GM23338 (cell line): ENCODE data around the gene OR4P4. TPM values are rescaled to one million over a fixed set of nuclear protein-coding genes. Genes with fewer than 3 reads are reported as not detected.

Experiments
- ATAC-seq: fragments of 200-7000 bp; cut with Tn5 transposase; 3 replicates; pipeline ENCODE4 v1.9.1; 2020
- DNase-seq: peaks from one replicate; pipeline ENCODE4 v3.0.0-alpha.2; 2015; ENCODE audit warnings: low spot score
- H2AFZ ChIP-seq: fragments of 200-600 bp; sonication (generic); 2 replicates; pipeline ENCODE4 v1.8.0; 2016; ENCODE audit warnings: antibody characterized with exemption, mild to moderate bottlenecking, moderate library complexity
- H3F3A ChIP-seq: fragments of 200-600 bp; sonication (generic); replicated peaks from 2 replicates; pipeline ENCODE4 v1.8.0; 2017; ENCODE audit warnings: antibody characterized with exemption, mixed run types, low read depth
- H3K27ac ChIP-seq: fragments of 200-600 bp; sonication (generic); 2 replicates; pipeline ENCODE4 v1.6.1; 2016; ENCODE audit warnings: low read depth
- H3K27me3 ChIP-seq: fragments of 200-600 bp; sonication (generic); 2 replicates; pipeline ENCODE4 v1.8.0; 2016; ENCODE audit warnings: mild to moderate bottlenecking, mixed run types, moderate library complexity; ENCODE audit not compliant: insufficient read depth
- H3K36me3 ChIP-seq: fragments of 200-600 bp; sonication (generic); 2 replicates; pipeline ENCODE4 v1.8.0; 2016; ENCODE audit warnings: mild to moderate bottlenecking; ENCODE audit not compliant: insufficient read depth
- H3K4me1 ChIP-seq: fragments of 200-600 bp; sonication (generic); 2 replicates; pipeline ENCODE4 v1.8.0; 2016; ENCODE audit warnings: mild to moderate bottlenecking, moderate library complexity; ENCODE audit not compliant: insufficient read depth
- H3K4me2 ChIP-seq: fragments of 200-600 bp; sonication (generic); 2 replicates; pipeline ENCODE4 v1.7.1; 2017; ENCODE audit warnings: mixed run types
- H3K4me3 ChIP-seq: fragments of 200-600 bp; sonication (generic); 2 replicates; pipeline ENCODE4 v1.6.1; 2016; ENCODE audit warnings: mixed run types
- H3K79me2 ChIP-seq: fragments of 200-600 bp; sonication (generic); replicated peaks from 2 replicates; pipeline ENCODE4 v1.8.0; 2017; ENCODE audit warnings: mild to moderate bottlenecking; ENCODE audit not compliant: insufficient read depth
- H3K9me2 ChIP-seq: fragments of 200-600 bp; sonication (generic); 2 replicates; pipeline ENCODE4 v1.8.0; 2017; ENCODE audit not compliant: insufficient read depth
- H4K20me1 ChIP-seq: fragments of 200-600 bp; sonication (generic); replicated peaks from 2 replicates; pipeline ENCODE4 v1.8.0; 2017; ENCODE audit warnings: mild to moderate bottlenecking; ENCODE audit not compliant: insufficient read depth
- H3K27ac Mint-ChIP-seq: 2 replicates; pipeline ENCODE4 v1.8.0; 2020; ENCODE audit warnings: inconsistent platforms, mild to moderate bottlenecking, moderate library complexity, mixed read lengths
- H3K27me3 Mint-ChIP-seq: 3 replicates; pipeline ENCODE4 v1.8.0; 2022; ENCODE audit warnings: low read depth, mild to moderate bottlenecking, moderate library complexity, mixed read lengths, inconsistent platforms; ENCODE audit not compliant: insufficient read depth, poor library complexity
- H3K36me3 Mint-ChIP-seq: 3 replicates; pipeline ENCODE4 v1.8.0; 2021; ENCODE audit warnings: low read depth, mild to moderate bottlenecking, inconsistent platforms, moderate library complexity, mixed read lengths
- H3K4me1 Mint-ChIP-seq: 3 replicates; pipeline ENCODE4 v1.8.0; 2020; ENCODE audit warnings: mild to moderate bottlenecking, inconsistent platforms, mixed read lengths
- H3K4me3 Mint-ChIP-seq: 3 replicates; pipeline ENCODE4 v1.8.0; 2021; ENCODE audit warnings: moderate library complexity, mild to moderate bottlenecking, inconsistent platforms, mixed read lengths
- H3K9me3 Mint-ChIP-seq: 3 replicates; pipeline ENCODE4 v1.8.0; 2020; ENCODE audit warnings: moderate library complexity, mild to moderate bottlenecking, inconsistent platforms, mixed read lengths
- EZH2 ChIP-seq: fragments of 200-600 bp; sonication (generic); IDR thresholded peaks from one replicate; pipeline ENCODE4 v1.8.0; 2017; ENCODE audit warnings: antibody characterized with exemption, mild to moderate bottlenecking, low read depth; ENCODE audit not compliant: unreplicated experiment
- NANOG ChIP-seq: IDR thresholded peaks from 2 replicates; pipeline ENCODE4 v1.6.1; 2016; ENCODE audit warnings: antibody characterized with exemption, borderline replicate concordance
- POLR2AphosphoS5 ChIP-seq: IDR thresholded peaks from 2 replicates; pipeline ENCODE4 v1.6.1; 2016; ENCODE audit warnings: antibody characterized with exemption, low read depth
- ZNF114 ChIP-seq: fragments of 250-450 bp; sonication (Bioruptor Pico); IDR thresholded peaks from 2 replicates; pipeline ENCODE4 v1.5.0; 2020; ENCODE audit warnings: mild to moderate bottlenecking, moderate library complexity
- ZNF331 ChIP-seq: fragments of 250-450 bp; sonication (Bioruptor Pico); IDR thresholded peaks from 2 replicates; pipeline ENCODE4 v1.5.0; 2020; ENCODE audit warnings: low read depth, mild to moderate bottlenecking, moderate library complexity
- polyA plus RNA-seq: library from polyadenylated mRNA; unstranded; fragments of >200 nt; fragmentation: Nextera tagmentation; extraction: Ambion mirVana; gene quantifications from 2 replicates; pipeline ENCODE4 v1.2.1, GENCODE V29; 2016
- total RNA-seq: library from RNA; depleted of rRNA; stranded (reverse); fragments of >200 nt; shearing (Covaris generic); gene quantifications from 2 replicates; pipeline ENCODE4 v1.2.3, GENCODE V29; 2014
- TF ChIP-seq, protein P1 (sequence below): fragments of 250-450 bp; sonication (Bioruptor Pico); IDR thresholded peaks from 2 replicates; pipeline ENCODE4 v1.5.0; 2020; ENCODE audit warnings: mild to moderate bottlenecking, moderate library complexity
- TF ChIP-seq, protein P2 (sequence below): IDR thresholded peaks from 2 replicates; pipeline ENCODE4 v1.6.1; 2016; ENCODE audit warnings: antibody characterized with exemption

OR4P4 gene
- total and polyA plus RNA-seq, 2 experiments from 2014 or later, result not detected

DNA sequence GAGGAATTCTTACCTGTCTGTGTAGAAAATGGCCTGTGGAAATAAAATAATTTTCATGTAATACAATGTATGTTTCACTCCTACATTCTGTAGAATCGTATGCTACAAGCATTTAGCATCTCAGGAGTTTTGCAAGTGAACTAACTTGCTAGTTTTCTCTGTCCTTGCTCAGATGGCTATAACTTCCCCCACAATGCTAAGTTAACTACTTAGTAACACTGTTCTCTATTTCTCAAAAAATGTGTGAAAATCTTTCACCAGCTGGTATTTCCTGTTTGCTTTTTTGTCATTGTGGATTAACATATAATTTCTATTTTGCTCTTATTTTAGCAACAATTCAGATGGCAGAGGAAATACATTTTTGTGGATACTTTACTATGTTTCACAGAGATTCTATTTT lies 17.6 kb downstream of the OR4P4 start:
- Histone ChIP-seq H3K4me1 (no peaks in the 10 kb centered on the region), H4K20me1 (no peaks in the 10 kb centered on the region), H2AFZ (no peak overlapping the region), H3K9me2 (no peaks in the 10 kb centered on the region), H3K4me2 (no peak overlapping the region), H3K27ac (no peak overlapping the region), H3K36me3 (peaks cover 3% of the 10 kb centered on the region; the same call in 1 of the 2 replicates), H3K4me3 (no peak overlapping the region), H3K79me2 (no peaks in the 10 kb centered on the region), H3F3A (no peaks in the 10 kb centered on the region), H3K27me3 (no peaks in the 10 kb centered on the region)
- TF ChIP-seq, protein P1, sequence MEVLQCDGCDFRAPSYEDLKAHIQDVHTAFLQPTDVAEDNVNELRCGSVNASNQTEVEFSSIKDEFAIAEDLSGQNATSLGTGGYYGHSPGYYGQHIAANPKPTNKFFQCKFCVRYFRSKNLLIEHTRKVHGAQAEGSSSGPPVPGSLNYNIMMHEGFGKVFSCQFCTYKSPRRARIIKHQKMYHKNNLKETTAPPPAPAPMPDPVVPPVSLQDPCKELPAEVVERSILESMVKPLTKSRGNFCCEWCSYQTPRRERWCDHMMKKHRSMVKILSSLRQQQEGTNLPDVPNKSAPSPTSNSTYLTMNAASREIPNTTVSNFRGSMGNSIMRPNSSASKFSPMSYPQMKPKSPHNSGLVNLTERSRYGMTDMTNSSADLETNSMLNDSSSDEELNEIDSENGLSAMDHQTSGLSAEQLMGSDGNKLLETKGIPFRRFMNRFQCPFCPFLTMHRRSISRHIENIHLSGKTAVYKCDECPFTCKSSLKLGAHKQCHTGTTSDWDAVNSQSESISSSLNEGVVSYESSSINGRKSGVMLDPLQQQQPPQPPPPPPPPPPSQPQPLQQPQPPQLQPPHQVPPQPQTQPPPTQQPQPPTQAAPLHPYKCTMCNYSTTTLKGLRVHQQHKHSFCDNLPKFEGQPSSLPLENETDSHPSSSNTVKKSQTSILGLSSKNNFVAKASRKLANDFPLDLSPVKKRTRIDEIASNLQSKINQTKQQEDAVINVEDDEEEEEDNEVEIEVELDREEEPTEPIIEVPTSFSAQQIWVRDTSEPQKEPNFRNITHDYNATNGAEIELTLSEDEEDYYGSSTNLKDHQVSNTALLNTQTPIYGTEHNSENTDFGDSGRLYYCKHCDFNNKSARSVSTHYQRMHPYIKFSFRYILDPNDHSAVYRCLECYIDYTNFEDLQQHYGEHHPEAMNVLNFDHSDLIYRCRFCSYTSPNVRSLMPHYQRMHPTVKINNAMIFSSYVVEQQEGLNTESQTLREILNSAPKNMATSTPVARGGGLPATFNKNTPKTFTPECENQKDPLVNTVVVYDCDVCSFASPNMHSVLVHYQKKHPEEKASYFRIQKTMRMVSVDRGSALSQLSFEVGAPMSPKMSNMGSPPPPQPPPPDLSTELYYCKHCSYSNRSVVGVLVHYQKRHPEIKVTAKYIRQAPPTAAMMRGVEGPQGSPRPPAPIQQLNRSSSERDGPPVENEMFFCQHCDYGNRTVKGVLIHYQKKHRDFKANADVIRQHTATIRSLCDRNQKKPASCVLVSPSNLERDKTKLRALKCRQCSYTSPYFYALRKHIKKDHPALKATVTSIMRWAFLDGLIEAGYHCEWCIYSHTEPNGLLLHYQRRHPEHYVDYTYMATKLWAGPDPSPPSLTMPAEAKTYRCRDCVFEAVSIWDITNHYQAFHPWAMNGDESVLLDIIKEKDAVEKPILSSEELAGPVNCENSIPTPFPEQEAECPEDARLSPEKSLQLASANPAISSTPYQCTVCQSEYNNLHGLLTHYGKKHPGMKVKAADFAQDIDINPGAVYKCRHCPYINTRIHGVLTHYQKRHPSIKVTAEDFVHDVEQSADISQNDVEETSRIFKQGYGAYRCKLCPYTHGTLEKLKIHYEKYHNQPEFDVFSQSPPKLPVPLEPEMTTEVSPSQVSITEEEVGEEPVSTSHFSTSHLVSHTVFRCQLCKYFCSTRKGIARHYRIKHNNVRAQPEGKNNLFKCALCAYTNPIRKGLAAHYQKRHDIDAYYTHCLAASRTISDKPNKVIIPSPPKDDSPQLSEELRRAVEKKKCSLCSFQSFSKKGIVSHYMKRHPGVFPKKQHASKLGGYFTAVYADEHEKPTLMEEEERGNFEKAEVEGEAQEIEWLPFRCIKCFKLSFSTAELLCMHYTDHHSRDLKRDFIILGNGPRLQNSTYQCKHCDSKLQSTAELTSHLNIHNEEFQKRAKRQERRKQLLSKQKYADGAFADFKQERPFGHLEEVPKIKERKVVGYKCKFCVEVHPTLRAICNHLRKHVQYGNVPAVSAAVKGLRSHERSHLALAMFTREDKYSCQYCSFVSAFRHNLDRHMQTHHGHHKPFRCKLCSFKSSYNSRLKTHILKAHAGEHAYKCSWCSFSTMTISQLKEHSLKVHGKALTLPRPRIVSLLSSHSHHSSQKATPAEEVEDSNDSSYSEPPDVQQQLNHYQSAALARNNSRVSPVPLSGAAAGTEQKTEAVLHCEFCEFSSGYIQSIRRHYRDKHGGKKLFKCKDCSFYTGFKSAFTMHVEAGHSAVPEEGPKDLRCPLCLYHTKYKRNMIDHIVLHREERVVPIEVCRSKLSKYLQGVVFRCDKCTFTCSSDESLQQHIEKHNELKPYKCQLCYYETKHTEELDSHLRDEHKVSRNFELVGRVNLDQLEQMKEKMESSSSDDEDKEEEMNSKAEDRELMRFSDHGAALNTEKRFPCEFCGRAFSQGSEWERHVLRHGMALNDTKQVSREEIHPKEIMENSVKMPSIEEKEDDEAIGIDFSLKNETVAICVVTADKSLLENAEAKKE (CRISPR knock-in tag), result no peak
- TF ChIP-seq POLR2AphosphoS5 (no peak), EZH2 (no peak), NANOG (no peak), ZNF331 (CRISPR knock-in tag) (no peak)
- no peaks in the 10 kb centered on the region for H3K4me1 Mint-ChIP-seq
- ATAC-seq (no peak), DNase-seq (no peak)
- H3K27me3 Mint-ChIP-seq, result peaks cover 2% of the 10 kb centered on the region
- H3K9me3 Mint-ChIP-seq, result peaks cover 91% of the 10 kb centered on the region
- no peak overlapping the region for H3K4me3 Mint-ChIP-seq
- no peak overlapping the region for H3K27ac Mint-ChIP-seq
- H3K36me3 Mint-ChIP-seq, result peaks cover 17% of the 10 kb centered on the region

DNA sequence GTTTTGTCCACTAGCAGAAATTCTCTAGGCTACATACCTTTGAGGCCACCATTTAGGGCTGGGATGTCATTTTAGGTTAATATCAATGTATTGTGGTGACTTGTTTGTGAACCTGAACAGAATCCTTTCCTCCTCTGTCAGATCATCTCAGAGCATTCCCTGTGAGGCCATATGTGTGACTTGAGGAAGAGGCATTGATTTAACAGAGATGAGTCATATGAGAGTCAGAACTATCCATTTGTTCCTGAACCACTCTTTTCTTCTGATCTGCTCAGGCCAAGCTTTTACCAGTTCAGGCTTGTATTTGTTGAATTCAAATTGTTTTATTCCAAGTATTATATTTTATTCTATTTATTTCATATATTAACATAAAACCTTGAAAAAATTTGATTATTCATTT lies 20.2 kb downstream of the OR4P4 start:
- no peak for ATAC-seq
- Histone ChIP-seq H3F3A (no peaks in the 10 kb centered on the region), H3K4me3 (no peak overlapping the region; the same call in 1 of the 2 replicates), H3K9me2 (no peaks in the 10 kb centered on the region), H3K27me3 (no peaks in the 10 kb centered on the region), H4K20me1 (no peaks in the 10 kb centered on the region), H3K79me2 (no peaks in the 10 kb centered on the region), H3K27ac (no peak overlapping the region), H2AFZ (no peak overlapping the region), H3K4me1 (no peaks in the 10 kb centered on the region), H3K36me3 (0 out of 2 replicates have a peak, but pooled peaks cover 3% of the 10 kb centered on the region), H3K4me2 (no peak overlapping the region)
- H3K4me1 Mint-ChIP-seq, result no peaks in the 10 kb centered on the region
- H3K36me3 Mint-ChIP-seq, result peaks cover 25% of the 10 kb centered on the region
- DNase-seq, result no peak
- H3K27ac Mint-ChIP-seq, result no peak overlapping the region
- peaks cover 90% of the 10 kb centered on the region for H3K9me3 Mint-ChIP-seq
- H3K4me3 Mint-ChIP-seq, result no peak overlapping the region
- no peaks in the 10 kb centered on the region for H3K27me3 Mint-ChIP-seq
- TF ChIP-seq, protein P2, sequence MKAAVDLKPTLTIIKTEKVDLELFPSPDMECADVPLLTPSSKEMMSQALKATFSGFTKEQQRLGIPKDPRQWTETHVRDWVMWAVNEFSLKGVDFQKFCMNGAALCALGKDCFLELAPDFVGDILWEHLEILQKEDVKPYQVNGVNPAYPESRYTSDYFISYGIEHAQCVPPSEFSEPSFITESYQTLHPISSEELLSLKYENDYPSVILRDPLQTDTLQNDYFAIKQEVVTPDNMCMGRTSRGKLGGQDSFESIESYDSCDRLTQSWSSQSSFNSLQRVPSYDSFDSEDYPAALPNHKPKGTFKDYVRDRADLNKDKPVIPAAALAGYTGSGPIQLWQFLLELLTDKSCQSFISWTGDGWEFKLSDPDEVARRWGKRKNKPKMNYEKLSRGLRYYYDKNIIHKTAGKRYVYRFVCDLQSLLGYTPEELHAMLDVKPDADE, result no peak
- no peak for TF ChIP-seq ZNF114 (CRISPR knock-in tag)
